Neural crest cell (in vitro differentiated cells): ENCODE data around the gene ERMAP. TPM values are rescaled to one million over a fixed set of nuclear protein-coding genes. Genes with fewer than 3 reads are reported as not detected.
"Not testable (repeated sequence)": the region's sequence is repeated elsewhere in the genome, so short reads cannot be mapped to it uniquely, and the experiment has no call there.

Source experiments
- DNase-seq: peaks from one replicate; pipeline ENCODE4 v3.0.0; 2021; ENCODE audit warnings: low read depth, mixed read lengths, low spot score
- H3K27ac Mint-ChIP-seq: one replicate; pipeline ENCODE4 v1.8.0; 2021; ENCODE audit warnings: mild to moderate bottlenecking, mixed read lengths; ENCODE audit not compliant: unreplicated experiment
- H3K27me3 Mint-ChIP-seq: 2 replicates; pipeline ENCODE4 v1.8.0; 2021; ENCODE audit warnings: low read depth, mild to moderate bottlenecking, mixed read lengths
- H3K36me3 Mint-ChIP-seq: 2 replicates; pipeline ENCODE4 v1.8.0; 2021; ENCODE audit warnings: low read depth, mild to moderate bottlenecking, mixed read lengths
- H3K4me1 Mint-ChIP-seq: 2 replicates; pipeline ENCODE4 v1.8.0; 2021; ENCODE audit warnings: mixed read lengths
- H3K4me3 Mint-ChIP-seq: one replicate; pipeline ENCODE4 v1.8.0; 2021; ENCODE audit warnings: mild to moderate bottlenecking, mixed read lengths
- H3K9me3 Mint-ChIP-seq: 2 replicates; pipeline ENCODE4 v1.8.0; 2021; ENCODE audit warnings: mixed read lengths
- total RNA-seq: library from RNA; stranded (reverse); gene quantifications from 2 replicates; pipeline ENCODE4 v1.2.1, GENCODE V29; 2021
- TF ChIP-seq, protein P1 (sequence below): fragments of 200-600 bp; sonication (generic); conservative IDR thresholded peaks from 2 replicates; pipeline ENCODE4 v1.5.0; 2021; ENCODE audit warnings: antibody characterized with exemption, mild to moderate bottlenecking

The ERMAP gene
- total RNA-seq, 1 donor from 2014 or later, result 8.8 TPM

- Mint-ChIP-seq H3K4me1 (no peaks in the 10 kb centered on the region), H3K36me3 (peaks cover 50% of the 10 kb centered on the region), H3K27me3 (peaks cover 15% of the 10 kb centered on the region), H3K4me3 (no peak overlapping the region), H3K27ac (no peak overlapping the region), H3K9me3 (peaks cover 48% of the 10 kb centered on the region)
- TF ChIP-seq, protein P1, sequence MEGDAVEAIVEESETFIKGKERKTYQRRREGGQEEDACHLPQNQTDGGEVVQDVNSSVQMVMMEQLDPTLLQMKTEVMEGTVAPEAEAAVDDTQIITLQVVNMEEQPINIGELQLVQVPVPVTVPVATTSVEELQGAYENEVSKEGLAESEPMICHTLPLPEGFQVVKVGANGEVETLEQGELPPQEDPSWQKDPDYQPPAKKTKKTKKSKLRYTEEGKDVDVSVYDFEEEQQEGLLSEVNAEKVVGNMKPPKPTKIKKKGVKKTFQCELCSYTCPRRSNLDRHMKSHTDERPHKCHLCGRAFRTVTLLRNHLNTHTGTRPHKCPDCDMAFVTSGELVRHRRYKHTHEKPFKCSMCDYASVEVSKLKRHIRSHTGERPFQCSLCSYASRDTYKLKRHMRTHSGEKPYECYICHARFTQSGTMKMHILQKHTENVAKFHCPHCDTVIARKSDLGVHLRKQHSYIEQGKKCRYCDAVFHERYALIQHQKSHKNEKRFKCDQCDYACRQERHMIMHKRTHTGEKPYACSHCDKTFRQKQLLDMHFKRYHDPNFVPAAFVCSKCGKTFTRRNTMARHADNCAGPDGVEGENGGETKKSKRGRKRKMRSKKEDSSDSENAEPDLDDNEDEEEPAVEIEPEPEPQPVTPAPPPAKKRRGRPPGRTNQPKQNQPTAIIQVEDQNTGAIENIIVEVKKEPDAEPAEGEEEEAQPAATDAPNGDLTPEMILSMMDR, result peak; percentile 37
- DNase-seq, result no peak
Observed at GRCh38 chr1:42860339-42861013, 43.6 kb downstream of the ERMAP start.

GRCh38 chr1:42861014-42861399 lies 44.1 kb downstream of the ERMAP start:
- peaks cover 44% of the 10 kb centered on the region for H3K9me3 Mint-ChIP-seq
- DNase-seq, result no peak
- H3K27me3 Mint-ChIP-seq, result peaks cover 16% of the 10 kb centered on the region
- H3K4me1 Mint-ChIP-seq, result no peaks in the 10 kb centered on the region
- TF ChIP-seq, protein P1, result no peak
- no peak overlapping the region for H3K4me3 Mint-ChIP-seq
- H3K36me3 Mint-ChIP-seq, result peaks cover 45% of the 10 kb centered on the region
- H3K27ac Mint-ChIP-seq, result no peak overlapping the region

DNA sequence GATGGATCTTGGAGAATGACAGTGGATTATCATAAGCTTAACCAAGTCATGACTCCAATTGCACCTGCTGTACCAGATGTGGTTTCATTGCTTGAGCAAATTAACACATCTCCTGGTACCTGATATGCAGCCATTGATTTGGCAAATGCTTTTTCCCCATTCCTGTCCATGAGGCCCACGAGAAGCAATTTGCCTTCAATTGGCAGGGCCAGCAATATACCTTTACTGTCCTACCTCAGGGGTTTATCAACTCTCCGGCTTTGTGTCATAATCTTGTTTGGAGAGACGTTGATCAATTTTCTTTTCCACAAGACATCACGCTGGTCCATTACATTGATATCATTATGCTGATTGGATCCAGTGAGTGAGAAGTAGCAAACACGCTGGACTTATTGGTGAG lies 49.6 kb downstream of the ERMAP start:
- Mint-ChIP-seq H3K36me3 (peaks cover 2% of the 10 kb centered on the region), H3K4me1 (no peaks in the 10 kb centered on the region), H3K27ac (no peak overlapping the region), H3K9me3 (peaks cover 6% of the 10 kb centered on the region), H3K4me3 (no peak overlapping the region), H3K27me3 (peaks cover 9% of the 10 kb centered on the region)
- TF ChIP-seq, protein P1, result no peak
- DNase-seq, result no peak

DNA sequence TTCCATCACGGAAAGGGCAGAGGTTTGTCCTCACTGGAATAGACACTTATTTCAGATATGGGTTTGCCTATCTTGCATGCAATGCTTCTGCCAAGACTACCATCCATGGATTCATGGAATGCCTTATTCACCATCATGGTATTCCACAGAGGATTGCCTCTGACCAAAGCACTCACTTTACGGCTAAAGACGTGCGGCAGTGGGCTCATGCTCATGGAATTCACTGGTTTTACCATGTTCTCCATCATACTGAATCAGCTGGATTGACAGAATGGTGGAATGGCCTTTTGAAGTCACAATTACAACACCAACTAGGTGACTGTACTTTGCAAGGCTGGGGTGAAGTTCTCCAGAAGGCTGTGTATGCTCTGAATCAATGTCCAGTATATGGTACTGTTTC lies 51.5 kb downstream of the ERMAP start:
- not testable (repeated sequence) for H3K4me3 Mint-ChIP-seq, H3K36me3 Mint-ChIP-seq, H3K27me3 Mint-ChIP-seq, H3K4me1 Mint-ChIP-seq, DNase-seq, H3K9me3 Mint-ChIP-seq, H3K27ac Mint-ChIP-seq

GRCh38 chr1:42869254-42869653 lies 52.3 kb downstream of the ERMAP start:
- H3K27me3 Mint-ChIP-seq, H3K9me3 Mint-ChIP-seq, H3K4me1 Mint-ChIP-seq, H3K4me3 Mint-ChIP-seq, DNase-seq, H3K27ac Mint-ChIP-seq, H3K36me3 Mint-ChIP-seq: not testable (repeated sequence)

DNA sequence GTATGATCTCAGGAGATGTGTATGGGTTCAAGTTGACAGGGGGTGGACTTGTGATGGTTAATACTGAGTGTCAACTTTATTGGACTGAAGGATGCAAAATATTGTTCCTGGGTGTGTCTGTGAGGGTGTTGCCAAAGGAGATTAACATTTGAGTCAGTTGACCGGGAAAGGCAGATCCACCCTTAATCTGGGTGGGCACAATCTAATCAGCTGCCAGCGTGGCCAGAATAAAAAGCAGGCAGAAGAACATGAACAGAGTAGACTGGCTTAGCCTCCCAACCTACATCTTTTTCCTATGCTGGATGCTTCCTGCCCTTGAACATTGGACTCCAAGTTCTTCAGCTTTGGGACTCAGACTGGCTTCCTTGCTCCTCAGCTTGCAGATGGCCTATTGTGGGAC lies 52.8 kb downstream of the ERMAP start:
- H3K27ac Mint-ChIP-seq, result not testable (repeated sequence)

DNA sequence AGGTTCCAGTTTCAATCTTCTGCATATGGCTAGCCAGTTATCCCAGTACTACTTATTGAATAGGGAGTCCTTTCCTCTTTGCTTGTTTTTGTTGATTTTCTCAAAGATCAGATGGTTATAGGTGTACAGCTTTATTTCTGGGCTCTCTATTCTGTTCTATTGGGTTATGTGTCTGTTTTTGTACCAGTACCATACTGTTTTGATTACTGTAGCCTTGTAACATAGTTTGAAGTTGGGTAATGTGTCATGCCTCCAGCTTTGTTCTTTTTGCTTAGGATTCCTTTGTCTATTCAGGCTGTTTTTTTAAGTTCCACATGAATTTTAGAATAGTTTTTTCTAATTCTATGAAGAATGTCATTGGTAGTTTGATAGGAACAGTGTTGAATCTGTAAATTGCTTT lies 56.2 kb downstream of the ERMAP start:
- not testable (repeated sequence) for H3K9me3 Mint-ChIP-seq

More for the DNA sequence above, 52.8 kb downstream of the ERMAP start:
- H3K4me1 Mint-ChIP-seq, H3K36me3 Mint-ChIP-seq, H3K27me3 Mint-ChIP-seq, H3K9me3 Mint-ChIP-seq, DNase-seq, H3K4me3 Mint-ChIP-seq: not testable (repeated sequence)

More for the DNA sequence above, 56.2 kb downstream of the ERMAP start:
- H3K36me3 Mint-ChIP-seq, H3K27me3 Mint-ChIP-seq, H3K4me3 Mint-ChIP-seq, H3K4me1 Mint-ChIP-seq, H3K27ac Mint-ChIP-seq, DNase-seq: not testable (repeated sequence)
